Activated naive CD4-positive, alpha-beta T cell treated with anti-CD3 and anti-CD28 coated beads, Interleukin-2, amount 50 U/mL, for 24 hours (primary cell): ENCODE measurements around the gene AMFR.

ENCODE experiments used
- H3K27ac Mint-ChIP-seq: one replicate; pipeline ENCODE4 v1.8.0; 2021; ENCODE audit warnings: mild to moderate bottlenecking, mixed read lengths
- H3K27me3 Mint-ChIP-seq: one replicate; pipeline ENCODE4 v1.8.0; 2021; ENCODE audit warnings: mixed read lengths
- H3K36me3 Mint-ChIP-seq: one replicate; pipeline ENCODE4 v1.8.0; 2021; ENCODE audit warnings: mixed read lengths
- H3K4me1 Mint-ChIP-seq: one replicate; pipeline ENCODE4 v1.8.0; 2021; ENCODE audit warnings: mixed read lengths
- H3K4me3 Mint-ChIP-seq: one replicate; pipeline ENCODE4 v1.8.0; 2021; ENCODE audit warnings: mild to moderate bottlenecking, mixed read lengths
- H3K9me3 Mint-ChIP-seq: one replicate; pipeline ENCODE4 v1.8.0; 2021; ENCODE audit warnings: mixed read lengths

Gene AMFR

GRCh38 chr16:56343661-56344517 is 81.5 kb downstream of the AMFR start:
- no peaks in the 10 kb centered on the region for H3K36me3 Mint-ChIP-seq
- no peaks in the 10 kb centered on the region for H3K9me3 Mint-ChIP-seq
- H3K4me1 Mint-ChIP-seq: no peaks in the 10 kb centered on the region
- no peak overlapping the region for H3K4me3 Mint-ChIP-seq
- H3K27ac Mint-ChIP-seq: no peak overlapping the region
- H3K27me3 Mint-ChIP-seq: no peaks in the 10 kb centered on the region

GRCh38 chr16:56341656-56342399 is 83.5 kb downstream of the AMFR start:
- H3K27me3 Mint-ChIP-seq: no peaks in the 10 kb centered on the region
- H3K36me3 Mint-ChIP-seq: no peaks in the 10 kb centered on the region
- no peaks in the 10 kb centered on the region for H3K4me1 Mint-ChIP-seq

GRCh38 chr16:56340864-56341365 is 84.4 kb downstream of the AMFR start:
- Mint-ChIP-seq H3K36me3 (no peaks in the 10 kb centered on the region), H3K9me3 (no peaks in the 10 kb centered on the region), H3K27me3 (no peaks in the 10 kb centered on the region), H3K27ac (no peak overlapping the region), H3K4me3 (no peak overlapping the region), H3K4me1 (no peaks in the 10 kb centered on the region)

More at GRCh38 chr16:56341656-56342399, 83.5 kb downstream of the AMFR start:
- Mint-ChIP-seq H3K27ac (no peak overlapping the region), H3K9me3 (no peaks in the 10 kb centered on the region), H3K4me3 (no peak overlapping the region)

GRCh38 chr16:56340416-56340815 is 84.9 kb downstream of the AMFR start:
- H3K4me3 Mint-ChIP-seq: no peak overlapping the region
- H3K9me3 Mint-ChIP-seq: no peaks in the 10 kb centered on the region
- H3K4me1 Mint-ChIP-seq: no peaks in the 10 kb centered on the region
- no peaks in the 10 kb centered on the region for H3K27me3 Mint-ChIP-seq
- H3K27ac Mint-ChIP-seq: no peak overlapping the region
- no peaks in the 10 kb centered on the region for H3K36me3 Mint-ChIP-seq

DNA sequence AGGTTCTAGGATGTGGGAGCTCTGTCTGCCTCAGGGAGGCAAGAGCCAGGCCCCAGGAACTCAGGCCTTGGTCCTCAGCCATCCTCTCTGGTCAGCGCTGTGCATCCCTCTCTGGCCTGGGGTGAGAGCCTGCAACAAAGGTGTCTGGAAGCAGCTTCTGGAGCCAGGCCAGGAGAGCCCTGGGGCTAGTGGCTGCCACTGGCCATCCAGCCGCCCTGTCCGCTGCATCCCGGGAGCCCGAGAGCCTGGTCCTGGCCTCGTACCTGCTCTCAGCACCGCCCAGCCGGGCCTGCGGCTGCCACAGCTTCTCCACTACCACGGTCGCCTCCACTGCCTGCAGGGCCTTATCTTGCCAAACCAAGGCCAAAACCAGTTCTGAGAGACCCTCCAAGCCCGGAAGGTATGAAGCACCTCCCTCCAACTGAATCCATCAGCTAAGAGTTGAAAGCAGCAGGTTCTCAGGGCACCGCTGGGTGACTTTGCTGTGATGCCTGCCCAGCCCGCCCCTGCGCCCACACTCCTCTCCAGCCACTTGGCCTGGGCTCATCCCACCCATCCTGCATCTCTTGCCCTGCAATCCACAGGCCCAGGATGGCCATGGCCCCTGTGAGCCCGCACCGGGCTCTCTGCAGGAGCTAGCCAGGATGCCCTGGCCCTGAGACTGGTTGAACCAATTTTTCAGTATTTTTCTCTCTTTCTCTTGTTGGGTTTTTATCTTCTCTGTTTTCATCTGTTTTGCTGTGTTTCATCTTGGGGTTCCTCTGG is 85.7 kb downstream of the AMFR start:
- Mint-ChIP-seq H3K36me3 (no peaks in the 10 kb centered on the region), H3K27ac (no peak overlapping the region), H3K4me1 (no peaks in the 10 kb centered on the region), H3K9me3 (no peaks in the 10 kb centered on the region), H3K4me3 (no peak overlapping the region), H3K27me3 (no peaks in the 10 kb centered on the region)

GRCh38 chr16:56338566-56339318 is 86.6 kb downstream of the AMFR start:
- no peaks in the 10 kb centered on the region for H3K4me1 Mint-ChIP-seq
- no peak overlapping the region for H3K4me3 Mint-ChIP-seq
- H3K36me3 Mint-ChIP-seq: no peaks in the 10 kb centered on the region
- H3K9me3 Mint-ChIP-seq: no peaks in the 10 kb centered on the region
- no peak overlapping the region for H3K27ac Mint-ChIP-seq
- no peaks in the 10 kb centered on the region for H3K27me3 Mint-ChIP-seq

- Mint-ChIP-seq H3K4me3 (no peak overlapping the region), H3K9me3 (no peaks in the 10 kb centered on the region), H3K27me3 (no peaks in the 10 kb centered on the region), H3K27ac (no peak overlapping the region), H3K4me1 (no peaks in the 10 kb centered on the region), H3K36me3 (no peaks in the 10 kb centered on the region)
Measured at GRCh38 chr16:56337858-56338325, 87.5 kb downstream of the AMFR start.

DNA sequence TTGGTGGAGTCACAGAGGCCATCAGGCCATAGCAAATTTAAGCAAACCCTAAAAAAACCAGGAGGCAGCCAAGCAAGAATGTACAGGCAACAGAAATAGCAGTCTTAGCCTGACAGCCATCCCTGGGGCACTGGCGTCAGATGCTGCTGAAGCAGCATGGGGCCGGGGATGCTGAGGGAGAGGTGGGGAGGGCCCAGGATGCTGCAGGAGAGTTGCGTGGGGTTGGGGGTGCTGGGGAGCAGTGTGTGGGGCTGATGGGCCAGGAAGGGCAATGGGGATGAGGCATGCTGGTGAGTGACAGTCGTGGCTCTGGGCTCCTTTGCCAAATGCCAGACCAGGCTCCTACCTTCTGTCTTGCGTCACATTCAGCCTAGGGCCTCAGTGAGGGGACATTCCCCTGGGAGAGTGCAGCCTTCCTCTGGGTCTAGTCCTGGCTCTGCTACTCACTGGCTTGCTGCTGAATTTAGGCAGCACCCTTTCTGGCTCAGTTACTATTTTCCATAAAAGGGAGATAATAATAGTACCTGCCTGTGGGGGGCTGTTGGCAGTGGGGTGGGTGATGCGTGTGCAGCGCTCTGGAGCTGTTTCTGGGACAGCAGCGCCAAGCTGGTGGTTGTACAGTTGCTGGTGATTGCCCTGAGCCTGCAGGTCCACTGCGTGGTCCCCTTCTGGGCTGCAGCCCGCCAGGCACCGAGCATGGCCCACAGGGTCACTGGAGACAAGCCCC is 88.1 kb downstream of the AMFR start:
- H3K27me3 Mint-ChIP-seq: no peaks in the 10 kb centered on the region
- H3K4me3 Mint-ChIP-seq: no peak overlapping the region
- no peaks in the 10 kb centered on the region for H3K4me1 Mint-ChIP-seq
- H3K27ac Mint-ChIP-seq: no peak overlapping the region
- H3K36me3 Mint-ChIP-seq: no peaks in the 10 kb centered on the region
- H3K9me3 Mint-ChIP-seq: no peaks in the 10 kb centered on the region

DNA sequence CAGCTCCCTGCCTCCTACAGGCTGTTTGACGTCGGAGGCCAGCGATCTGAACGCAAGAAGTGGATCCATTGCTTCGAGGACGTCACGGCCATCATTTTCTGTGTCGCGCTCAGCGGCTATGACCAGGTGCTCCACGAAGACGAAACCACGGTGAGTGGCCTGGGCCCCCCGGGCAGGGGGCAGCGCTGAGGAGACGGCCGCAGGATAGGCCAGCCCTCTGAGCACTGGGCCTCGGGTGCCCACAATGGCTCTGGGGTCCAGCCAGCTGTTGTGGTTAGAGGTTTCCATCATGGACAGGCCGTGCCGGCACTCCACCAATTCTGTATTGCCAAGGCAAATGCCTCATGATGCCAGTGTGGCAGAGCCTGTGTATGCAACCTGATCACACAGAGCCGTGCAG is 88.6 kb downstream of the AMFR start:
- no peaks in the 10 kb centered on the region for H3K4me1 Mint-ChIP-seq
- no peak overlapping the region for H3K4me3 Mint-ChIP-seq
- no peaks in the 10 kb centered on the region for H3K27me3 Mint-ChIP-seq
- H3K9me3 Mint-ChIP-seq: no peaks in the 10 kb centered on the region
- H3K36me3 Mint-ChIP-seq: no peaks in the 10 kb centered on the region
- no peak overlapping the region for H3K27ac Mint-ChIP-seq

DNA sequence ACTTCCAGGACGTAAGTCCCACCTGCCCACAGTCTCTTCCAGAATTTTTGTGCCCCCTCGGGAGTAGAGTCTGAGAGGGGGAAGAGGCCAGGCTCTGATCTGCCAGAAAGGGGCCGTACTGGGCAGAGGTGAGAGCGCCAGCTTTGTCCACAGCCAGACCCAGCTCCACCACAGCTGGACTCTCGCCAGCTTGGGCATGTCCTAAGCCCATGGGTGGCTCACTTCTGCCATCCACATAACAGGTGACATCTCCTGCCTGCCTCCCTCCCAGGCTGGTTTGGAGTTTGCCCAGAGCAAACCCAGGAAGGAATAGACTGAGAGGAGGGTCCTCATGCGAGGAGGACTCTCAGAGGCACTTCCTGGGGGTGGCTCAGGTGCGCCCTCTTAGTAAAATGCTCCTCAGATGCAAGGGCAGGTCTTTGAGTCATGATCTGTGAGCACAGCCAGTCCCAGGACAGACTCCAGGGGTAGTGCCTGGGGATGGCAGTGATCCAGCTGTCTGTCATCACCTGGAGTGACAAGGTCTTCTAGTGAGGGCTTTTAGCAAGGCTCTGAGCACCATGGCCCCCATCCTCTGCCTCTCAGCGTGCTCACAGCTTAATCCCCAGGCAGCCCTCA is 89.2 kb downstream of the AMFR start:
- Mint-ChIP-seq H3K9me3 (no peaks in the 10 kb centered on the region), H3K27me3 (no peaks in the 10 kb centered on the region), H3K4me3 (no peak overlapping the region), H3K27ac (no peak overlapping the region), H3K36me3 (no peaks in the 10 kb centered on the region), H3K4me1 (no peaks in the 10 kb centered on the region)

- Mint-ChIP-seq H3K4me1 (no peaks in the 10 kb centered on the region), H3K27me3 (no peaks in the 10 kb centered on the region), H3K36me3 (no peaks in the 10 kb centered on the region), H3K27ac (no peak overlapping the region), H3K9me3 (no peaks in the 10 kb centered on the region), H3K4me3 (no peak overlapping the region)
Measured at GRCh38 chr16:56334761-56335160, 90.6 kb downstream of the AMFR start.

- Mint-ChIP-seq H3K4me3 (no peak overlapping the region), H3K27ac (no peak overlapping the region), H3K27me3 (no peaks in the 10 kb centered on the region), H3K9me3 (no peaks in the 10 kb centered on the region), H3K36me3 (no peaks in the 10 kb centered on the region), H3K4me1 (no peaks in the 10 kb centered on the region)
Measured at GRCh38 chr16:56332464-56333079, 92.8 kb downstream of the AMFR start.

DNA sequence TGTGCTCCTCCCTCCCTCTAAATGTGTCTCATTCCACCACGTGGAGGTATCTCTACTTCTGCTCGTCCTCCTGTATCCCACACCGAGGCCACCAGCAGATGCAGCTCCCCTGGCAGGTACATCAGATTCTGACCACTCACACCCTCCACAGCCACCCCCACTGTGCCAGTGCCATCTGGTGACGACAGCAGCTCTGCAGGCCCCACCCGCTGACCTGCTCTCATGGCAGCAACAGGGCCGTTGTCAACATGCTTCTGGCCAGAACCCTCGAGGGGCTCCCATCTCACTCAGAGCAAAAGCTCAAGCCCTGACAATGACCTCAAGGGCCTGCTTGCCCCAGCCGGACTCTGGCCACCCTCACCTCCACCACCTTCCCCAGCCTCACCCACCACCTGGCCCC is 93.4 kb downstream of the AMFR start:
- H3K27me3 Mint-ChIP-seq: no peaks in the 10 kb centered on the region
- H3K27ac Mint-ChIP-seq: no peak overlapping the region
- no peaks in the 10 kb centered on the region for H3K36me3 Mint-ChIP-seq
- H3K9me3 Mint-ChIP-seq: no peaks in the 10 kb centered on the region
- no peaks in the 10 kb centered on the region for H3K4me1 Mint-ChIP-seq
- no peak overlapping the region for H3K4me3 Mint-ChIP-seq

GRCh38 chr16:56331399-56331798 is 93.9 kb downstream of the AMFR start:
- no peak overlapping the region for H3K27ac Mint-ChIP-seq
- no peaks in the 10 kb centered on the region for H3K36me3 Mint-ChIP-seq
- no peaks in the 10 kb centered on the region for H3K27me3 Mint-ChIP-seq

More at GRCh38 chr16:56331399-56331798, 93.9 kb downstream of the AMFR start:
- Mint-ChIP-seq H3K4me1 (no peaks in the 10 kb centered on the region), H3K9me3 (no peaks in the 10 kb centered on the region), H3K4me3 (no peak overlapping the region)
